SK-N-SH (cell line): ENCODE results near the gene SECISBP2L. TPM values are rescaled to one million over a fixed set of nuclear protein-coding genes. Genes with fewer than 3 reads are reported as not detected.

Source experiments
- CTCF ChIA-PET: fragments of 300-600, 350-600 bp; formaldehyde crosslinking; extraction: SDS; loops from one replicate; lab custom pipeline; 2021; lab: Yijun Ruan, JAX
- POLR2A ChIA-PET: fragments of 350-600 bp; sonication (Branson Sonifier 250); formaldehyde crosslinking; extraction: SDS; loops from one replicate; lab custom pipeline; 2020; ENCODE audit warnings: antibody characterized with exemption, inconsistent platforms; lab: Yijun Ruan, JAX
- DNase-seq: peaks from one replicate; pipeline ENCODE4 v3.0.0; 2012
- H2AFZ ChIP-seq: fragments of 200-600 bp; sonication (generic); 2 replicates; pipeline ENCODE4 v1.8.1; 2016; ENCODE audit warnings: antibody characterized with exemption, mild to moderate bottlenecking, low read depth
- H3F3A ChIP-seq: fragments of 200-600 bp; sonication (generic); replicated peaks from 2 replicates; pipeline ENCODE3; 2016; ENCODE audit warnings: antibody characterized with exemption, mild to moderate bottlenecking; ENCODE audit not compliant: insufficient read depth
- H3K27ac ChIP-seq, 2 experiments: fragments of 200-500 bp in 1 of 2; fragments of 200-600 bp in 1 of 2; sonication (Bioruptor generic) in 1 of 2; sonication (generic), shearing (Covaris generic) in 1 of 2; 2 replicates each; pipeline versions ENCODE4 v1.5.1 to v1.6.1; 2014 to 2016; ENCODE audit warnings: low read depth in 2 of 2, inconsistent platforms in 1 of 2, low read length in 1 of 2, mild to moderate bottlenecking in 1 of 2, mixed read lengths in 1 of 2
- H3K27me3 ChIP-seq: fragments of 200-600 bp; sonication (generic), shearing (Covaris generic); 2 replicates; pipeline ENCODE4 v1.6.1; 2016; ENCODE audit warnings: mixed run types; ENCODE audit not compliant: insufficient read depth
- H3K36me3 ChIP-seq, 2 experiments: fragments of 200-500 bp in 1 of 2; fragments of 200-600 bp in 1 of 2; sonication (Bioruptor generic) in 1 of 2; sonication (generic) in 1 of 2; replicated peaks in 1 of 2; 2 replicates each; pipeline versions ENCODE3 to v1.5.1; 2014 to 2016; ENCODE audit warnings: low read length in 1 of 2, mild to moderate bottlenecking in 1 of 2; ENCODE audit not compliant: insufficient read depth in 2 of 2, control insufficient read depth in 1 of 2
- H3K4me1 ChIP-seq, 2 experiments: fragments of 200-500 bp in 1 of 2; fragments of 200-600 bp in 1 of 2; sonication (Bioruptor generic) in 1 of 2; sonication (generic), shearing (Covaris generic) in 1 of 2; 2 replicates each; pipeline versions ENCODE4 v1.5.1 to v1.6.1; 2014 to 2016; ENCODE audit warnings: low read depth in 1 of 2, low read length in 1 of 2, mixed run types in 1 of 2; ENCODE audit not compliant: insufficient read depth in 2 of 2, control insufficient read depth in 1 of 2
- H3K4me2 ChIP-seq: fragments of 200-600 bp; sonication (generic), shearing (Covaris generic); 2 replicates; pipeline ENCODE4 v1.6.1; 2017; ENCODE audit warnings: mixed run types
- H3K4me3 ChIP-seq, 2 experiments: fragments of 200-500 bp in 1 of 2; fragments of 200-600 bp in 1 of 2; sonication (Bioruptor generic) in 1 of 2; sonication (generic), shearing (Covaris generic) in 1 of 2; 2 replicates each; pipeline versions ENCODE4 v1.5.1 to v1.8.1; 2014 to 2016; ENCODE audit warnings: low read depth in 2 of 2, inconsistent platforms in 1 of 2, low read length in 1 of 2, mild to moderate bottlenecking in 1 of 2, mixed read lengths in 1 of 2, moderate library complexity in 1 of 2
- H3K79me2 ChIP-seq: fragments of 200-600 bp; sonication (generic); 2 replicates; pipeline ENCODE4 v1.8.1; 2017; ENCODE audit warnings: mild to moderate bottlenecking; ENCODE audit not compliant: insufficient read depth
- H3K9ac ChIP-seq: fragments of 200-600 bp; sonication (generic); 2 replicates; pipeline ENCODE4 v1.6.1; 2017; ENCODE audit warnings: mixed run types
- H3K9me2 ChIP-seq: fragments of 200-600 bp; sonication (generic); 2 replicates; pipeline ENCODE4 v1.6.1; 2017; ENCODE audit warnings: mixed run types
- H3K9me3 ChIP-seq: fragments of 200-600 bp; sonication (generic); 2 replicates; pipeline ENCODE4 v1.6.1; 2017; ENCODE audit warnings: mixed run types, mild to moderate bottlenecking, moderate library complexity
- H4K20me1 ChIP-seq: fragments of 200-600 bp; sonication (generic); 2 replicates; pipeline ENCODE4 v1.6.1; 2017; ENCODE audit warnings: mild to moderate bottlenecking, mixed run types; ENCODE audit not compliant: insufficient read depth
- CHD2 ChIP-seq: fragments of 150-350 bp; IDR thresholded peaks from 2 replicates; pipeline ENCODE4 v1.6.1; 2018; ENCODE audit warnings: low read length; ENCODE audit not compliant: partially characterized antibody
- ELF1 ChIP-seq: IDR thresholded peaks from 2 replicates; pipeline ENCODE4 v1.4.0; 2012
- FOXJ3 ChIP-seq: sonication (generic); formaldehyde crosslinking; IDR thresholded peaks from 2 replicates; pipeline ENCODE4 v1.5.1; 2020; ENCODE audit warnings: mild to moderate bottlenecking, missing genetic modification reagents
- GABPA ChIP-seq: IDR thresholded peaks from 2 replicates; pipeline ENCODE4 v1.4.0; 2012; ENCODE audit warnings: low read depth, mild to moderate bottlenecking
- GATA2 ChIP-seq: sonication (generic); formaldehyde crosslinking; IDR thresholded peaks from 2 replicates; pipeline ENCODE4 v1.5.0; 2020; ENCODE audit warnings: mild to moderate bottlenecking, missing genetic modification reagents
- JUND ChIP-seq: IDR thresholded peaks from 2 replicates; pipeline ENCODE4 v1.4.0; 2012
- MEF2A ChIP-seq: IDR thresholded peaks from 2 replicates; pipeline ENCODE4 v1.4.0; 2012; ENCODE audit warnings: low read depth, borderline replicate concordance
- MXI1 ChIP-seq: IDR thresholded peaks from 2 replicates; pipeline ENCODE4 v1.6.1; 2012; ENCODE audit warnings: mild to moderate bottlenecking, low read depth, low read length, improper control_type of control experiment
- NFIC ChIP-seq: IDR thresholded peaks from 2 replicates; pipeline ENCODE4 v1.4.0; 2012; ENCODE audit warnings: borderline replicate concordance
- NRF1 ChIP-seq: IDR thresholded peaks from 2 replicates; pipeline ENCODE4 v1.6.1; 2012; ENCODE audit warnings: low read depth, mild to moderate bottlenecking, low read length
- RAD21 ChIP-seq: IDR thresholded peaks from 2 replicates; pipeline ENCODE4 v1.6.1; 2012; ENCODE audit warnings: mild to moderate bottlenecking, low read length
- RCOR1 ChIP-seq: fragments of 150-350 bp; IDR thresholded peaks from 2 replicates; pipeline ENCODE4 v1.6.1; 2017; ENCODE audit warnings: antibody characterized with exemption, low read length
- RXRA ChIP-seq: IDR thresholded peaks from 2 replicates; pipeline ENCODE4 v1.4.0; 2012; ENCODE audit warnings: low read depth, mild to moderate bottlenecking, borderline replicate concordance
- SIN3A ChIP-seq: IDR thresholded peaks from 2 replicates; pipeline ENCODE4 v1.6.1; 2012; ENCODE audit warnings: low read depth, mild to moderate bottlenecking, low read length, moderate library complexity, borderline replicate concordance
- SMC3 ChIP-seq: IDR thresholded peaks from 2 replicates; pipeline ENCODE4 v1.6.1; 2012; ENCODE audit warnings: low read depth, low read length, improper control_type of control experiment
- TAF1 ChIP-seq: IDR thresholded peaks from 2 replicates; pipeline ENCODE4 v1.6.1; 2012; ENCODE audit warnings: low read depth, mild to moderate bottlenecking, low read length, moderate library complexity, borderline replicate concordance
- WGBS: methylation state at CpG from one replicate; pipeline ENCODE4 v1.1.6; 2017; ENCODE audit warnings: low lambda C conversion rate; 5-methylcytosine and 5-hydroxymethylcytosine counted together
- polyA plus RNA-seq, 3 experiments: library from polyadenylated mRNA; depleted of rRNA; stranded (reverse); fragments of >200 nt; gene quantifications; 2 replicates each; pipeline ENCODE4 v1.2.3, GENCODE V29; 2012
- TF ChIP-seq, protein P1 (sequence below): fragments of 150-350 bp; IDR thresholded peaks from 2 replicates; pipeline ENCODE4 v1.6.1; 2016; ENCODE audit warnings: mild to moderate bottlenecking, low read depth, low read length
- TF ChIP-seq, protein P2 (sequence below): IDR thresholded peaks from 2 replicates; pipeline ENCODE4 v1.4.0; 2012; ENCODE audit warnings: low read depth, borderline replicate concordance
- TF ChIP-seq, protein P3 (sequence below): fragments of 200-600 bp; sonication (generic); IDR thresholded peaks from 2 replicates; pipeline ENCODE4 v1.6.1; 2017; ENCODE audit warnings: antibody characterized with exemption, mild to moderate bottlenecking, moderate library complexity

SECISBP2L gene
- polyA plus RNA-seq, 1 of the 3 experiments (the other 2 are of a cell fraction): 6.0 TPM

DNA sequence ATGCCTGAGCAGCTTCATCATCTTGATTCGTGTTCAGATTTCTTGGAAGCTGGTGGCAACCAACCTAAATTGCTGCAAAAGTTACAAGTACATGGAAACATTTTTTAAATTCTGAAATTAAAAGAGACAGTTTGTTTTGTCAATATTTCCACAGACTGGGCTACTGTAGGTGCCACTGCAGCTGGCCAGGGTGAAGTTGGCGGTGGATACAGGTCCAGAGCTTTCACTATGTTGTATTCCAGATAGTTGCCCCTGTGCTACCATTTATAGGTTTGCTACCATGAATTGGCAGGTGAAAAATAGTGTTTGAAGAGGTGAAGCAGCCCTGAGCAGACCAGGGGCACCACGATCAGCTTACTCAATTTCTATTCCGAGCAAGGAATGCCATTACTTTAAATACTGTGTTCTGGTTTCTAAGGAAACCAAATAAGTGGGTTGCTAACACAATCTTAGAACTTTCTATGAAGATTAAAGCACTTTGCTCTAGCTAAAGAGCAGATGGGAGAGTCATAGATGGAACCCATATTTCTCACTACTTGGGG, 61.4 kb downstream of the SECISBP2L start:
- TF ChIP-seq MXI1 (no peak), NRF1 (no peak), ELF1 (no peak), SMC3 (no peak), GABPA (no peak), RCOR1 (no peak), RAD21 (no peak), TAF1 (no peak), JUND (no peak), MEF2A (no peak), NFIC (no peak), SIN3A (no peak), GATA2 (no peak)
- TF ChIP-seq, protein P1, sequence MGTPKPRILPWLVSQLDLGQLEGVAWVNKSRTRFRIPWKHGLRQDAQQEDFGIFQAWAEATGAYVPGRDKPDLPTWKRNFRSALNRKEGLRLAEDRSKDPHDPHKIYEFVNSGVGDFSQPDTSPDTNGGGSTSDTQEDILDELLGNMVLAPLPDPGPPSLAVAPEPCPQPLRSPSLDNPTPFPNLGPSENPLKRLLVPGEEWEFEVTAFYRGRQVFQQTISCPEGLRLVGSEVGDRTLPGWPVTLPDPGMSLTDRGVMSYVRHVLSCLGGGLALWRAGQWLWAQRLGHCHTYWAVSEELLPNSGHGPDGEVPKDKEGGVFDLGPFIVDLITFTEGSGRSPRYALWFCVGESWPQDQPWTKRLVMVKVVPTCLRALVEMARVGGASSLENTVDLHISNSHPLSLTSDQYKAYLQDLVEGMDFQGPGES: no peak
- TF ChIP-seq, protein P2, sequence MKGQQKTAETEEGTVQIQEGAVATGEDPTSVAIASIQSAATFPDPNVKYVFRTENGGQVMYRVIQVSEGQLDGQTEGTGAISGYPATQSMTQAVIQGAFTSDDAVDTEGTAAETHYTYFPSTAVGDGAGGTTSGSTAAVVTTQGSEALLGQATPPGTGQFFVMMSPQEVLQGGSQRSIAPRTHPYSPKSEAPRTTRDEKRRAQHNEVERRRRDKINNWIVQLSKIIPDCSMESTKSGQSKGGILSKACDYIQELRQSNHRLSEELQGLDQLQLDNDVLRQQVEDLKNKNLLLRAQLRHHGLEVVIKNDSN: no peak
- Histone ChIP-seq H3K9me2 (no peaks in the 10 kb centered on the region), H3K4me3 (no peak overlapping the region), H3K9me3 (no peaks in the 10 kb centered on the region), H3K9ac (no peak overlapping the region), H3K27ac (peak overlapping the region in 1 of 2 experiments; percentile 13; a peak in 1 of 4 replicates), H4K20me1 (no peaks in the 10 kb centered on the region), H3K4me2 (0 out of 2 replicates have a peak overlapping the region, but pooled peaks have one; percentile 1), H3K79me2 (no peaks in the 10 kb centered on the region), H3K27me3 (no peaks in the 10 kb centered on the region), H3K36me3 (peaks cover 8 to 14% of the 10 kb centered on the region in 2 experiments), H2AFZ (no peak overlapping the region), H3K4me1 (0 out of 4 replicates have a peak, but pooled peaks cover 0 to 5% of the 10 kb centered on the region in 2 experiments), H3F3A (no peaks in the 10 kb centered on the region)
- CTCF ChIA-PET: interaction anchor here (1.5 to 1.8 kb wide), 2 partner anchors 9 to 22 kb away, joined by 6 to 11 read pairs; partner anchors contain the start of gene SHC4
- 70% methylated on average over 4 of the region's 4 CpGs for WGBS
- no peak for DNase-seq
- POLR2A ChIA-PET: no interaction called here

DNA sequence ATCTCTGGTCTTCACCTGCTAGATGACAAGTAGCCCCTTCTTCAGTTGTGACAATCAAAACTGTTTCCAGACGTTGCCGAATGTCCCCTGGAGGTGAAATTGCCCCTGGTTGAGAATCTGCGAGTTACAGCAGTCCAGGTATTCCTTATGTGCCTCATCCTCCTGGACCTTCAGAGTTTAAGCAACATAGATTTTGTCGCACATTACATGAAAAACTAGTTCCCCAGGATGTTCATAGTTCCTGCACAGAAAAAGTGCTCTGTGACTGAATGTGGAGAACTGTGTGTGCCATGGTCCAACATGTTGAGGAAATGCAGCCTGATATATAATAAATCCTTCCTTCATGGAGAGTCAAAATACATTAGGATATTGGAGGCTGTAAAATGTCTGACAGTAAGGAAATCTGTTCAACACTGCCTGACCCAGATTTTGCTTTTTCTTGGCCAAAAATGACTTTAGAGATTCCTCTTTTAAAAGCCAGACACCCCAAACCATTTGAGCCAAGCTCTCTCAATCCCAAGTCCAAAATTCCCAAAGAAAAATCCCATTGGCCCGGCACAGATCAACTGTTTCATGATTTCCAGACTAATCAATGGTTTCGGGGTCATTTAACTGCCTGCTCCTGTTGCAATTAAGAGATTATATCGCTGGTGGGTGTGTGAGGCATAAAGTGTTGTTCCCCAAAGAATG, 62.1 kb downstream of the SECISBP2L start:
- no peak for TF ChIP-seq CHD2
- no peak for TF ChIP-seq FOXJ3
- no peak for TF ChIP-seq SMC3
- TF ChIP-seq GATA2: no peak
- TF ChIP-seq, protein P3, sequence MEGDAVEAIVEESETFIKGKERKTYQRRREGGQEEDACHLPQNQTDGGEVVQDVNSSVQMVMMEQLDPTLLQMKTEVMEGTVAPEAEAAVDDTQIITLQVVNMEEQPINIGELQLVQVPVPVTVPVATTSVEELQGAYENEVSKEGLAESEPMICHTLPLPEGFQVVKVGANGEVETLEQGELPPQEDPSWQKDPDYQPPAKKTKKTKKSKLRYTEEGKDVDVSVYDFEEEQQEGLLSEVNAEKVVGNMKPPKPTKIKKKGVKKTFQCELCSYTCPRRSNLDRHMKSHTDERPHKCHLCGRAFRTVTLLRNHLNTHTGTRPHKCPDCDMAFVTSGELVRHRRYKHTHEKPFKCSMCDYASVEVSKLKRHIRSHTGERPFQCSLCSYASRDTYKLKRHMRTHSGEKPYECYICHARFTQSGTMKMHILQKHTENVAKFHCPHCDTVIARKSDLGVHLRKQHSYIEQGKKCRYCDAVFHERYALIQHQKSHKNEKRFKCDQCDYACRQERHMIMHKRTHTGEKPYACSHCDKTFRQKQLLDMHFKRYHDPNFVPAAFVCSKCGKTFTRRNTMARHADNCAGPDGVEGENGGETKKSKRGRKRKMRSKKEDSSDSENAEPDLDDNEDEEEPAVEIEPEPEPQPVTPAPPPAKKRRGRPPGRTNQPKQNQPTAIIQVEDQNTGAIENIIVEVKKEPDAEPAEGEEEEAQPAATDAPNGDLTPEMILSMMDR: no peak
- no peak for TF ChIP-seq RXRA
- H3K27me3 ChIP-seq: no peaks in the 10 kb centered on the region
- no peak overlapping the region for H3K9ac ChIP-seq
- H3K79me2 ChIP-seq: no peaks in the 10 kb centered on the region
- 0 out of 2 replicates have a peak overlapping the region, but pooled peaks have one; percentile 1 for H3K4me2 ChIP-seq
- no peaks in the 10 kb centered on the region for H3F3A ChIP-seq
- peak overlapping the region in 1 of 2 experiments; percentile 13; a peak in 1 of 4 replicates for H3K27ac ChIP-seq
- DNase-seq: no peak
- 88% methylated on average over 7 of the region's 7 CpGs for WGBS
- peaks cover 8 to 11% of the 10 kb centered on the region in 2 experiments for H3K36me3 ChIP-seq
- H3K9me3 ChIP-seq: no peaks in the 10 kb centered on the region
- no peak overlapping the region for H2AFZ ChIP-seq
- no peaks in the 10 kb centered on the region for H3K9me2 ChIP-seq
- ChIA-PET POLR2A (no interaction called here), CTCF (interaction anchor here (1.5 to 1.8 kb wide), 2 partner anchors 8 to 21 kb away, joined by 6 to 11 read pairs; partner anchors contain the start of gene SHC4)
- no peaks in the 10 kb centered on the region for H4K20me1 ChIP-seq
- no peaks in the 10 kb centered on the region for H3K4me1 ChIP-seq
- H3K4me3 ChIP-seq: no peak overlapping the region
